Lung (tissue), 12 donors: Measurements from ENCODE around the gene EML1. TPM values are rescaled to one million over a fixed set of nuclear protein-coding genes. Genes with fewer than 3 reads are reported as not detected.

Experiments used
- ATAC-seq: fragments of 200-7000 bp; cut with Tn5 transposase; one replicate; pipeline ENCODE4 v1.9.1; 2020; ENCODE audit warnings: moderate number of reproducible peaks; ENCODE audit not compliant: insufficient read depth, low FRiP score
- DNase-seq, 3 donors: peaks; one replicate each; pipeline ENCODE4 v3.0.0-alpha.2; 2013 to 2017
- H3K27ac ChIP-seq, 2 donors: one replicate each; pipeline ENCODE4 v1.5.1; 2013; ENCODE audit warnings: mild to moderate bottlenecking in 2 of 2, moderate library complexity in 2 of 2, control low read depth in 1 of 2, inconsistent platforms in 1 of 2, low read depth in 1 of 2, low read length in 1 of 2
- H3K27me3 ChIP-seq, 3 donors: one replicate each; pipeline ENCODE4 v1.5.1; 2013; ENCODE audit warnings: low read length in 2 of 3; ENCODE audit not compliant: control insufficient read depth in 3 of 3, insufficient read depth in 3 of 3
- H3K36me3 ChIP-seq, 4 donors: one replicate each; pipeline ENCODE4 v1.5.1; 2013; ENCODE audit warnings: low read length in 4 of 4, mild to moderate bottlenecking in 1 of 4, moderate library complexity in 1 of 4; ENCODE audit not compliant: control insufficient read depth in 4 of 4, insufficient read depth in 4 of 4
- H3K4me1 ChIP-seq, 5 donors: one replicate each; pipeline ENCODE4 v1.5.1; 2013; ENCODE audit warnings: low read length in 5 of 5, mild to moderate bottlenecking in 2 of 5, moderate library complexity in 1 of 5; ENCODE audit not compliant: control insufficient read depth in 5 of 5, insufficient read depth in 5 of 5
- H3K4me3 ChIP-seq: one replicate; pipeline ENCODE4 v1.5.1; 2013; ENCODE audit warnings: mild to moderate bottlenecking, control low read depth, moderate library complexity
- H3K9ac ChIP-seq, 2 donors: one replicate each; pipeline ENCODE4 v1.5.1; 2013; ENCODE audit warnings: low read length in 2 of 2, control low read depth in 1 of 2; ENCODE audit not compliant: insufficient read depth in 1 of 2
- H3K9me3 ChIP-seq, 4 donors: one replicate each; pipeline ENCODE4 v1.5.1; 2013; ENCODE audit warnings: low read length in 3 of 4, mild to moderate bottlenecking in 1 of 4, moderate library complexity in 1 of 4; ENCODE audit not compliant: control insufficient read depth in 4 of 4, insufficient read depth in 3 of 4
- CTCF ChIP-seq: IDR thresholded peaks from 2 replicates; pipeline ENCODE4 v1.5.1; 2012; ENCODE audit warnings: mild to moderate bottlenecking; ENCODE audit errors: control extremely low read depth, extremely low read depth
- WGBS, 2 donors: extraction: QIAGEN DNeasy Blood & Tissue Kit; methylation state at CpG; one replicate each; pipeline ENCODE4 v1.1.7; 2013; 5-methylcytosine and 5-hydroxymethylcytosine counted together
- polyA plus RNA-seq, 2 donors: library from polyadenylated mRNA; stranded (reverse); fragments of 200-250 nt; gene quantifications; one replicate each; pipeline ENCODE4 v1.2.1, GENCODE V29; 2013
- total RNA-seq, 2 donors: library from RNA; depleted of rRNA in 1 of 2; stranded (reverse); fragments of >200 nt in 1 of 2; gene quantifications; one replicate each; pipeline ENCODE4 v1.2.1, GENCODE V29; 2014 to 2021
- donor health status: control.
- donor health status: control.
- donor health status: Bipolar disorder and iron deficiency.
- donor health status: healthy.
- donor health status: DM: yes; HTN: yes; CAD: no.

EML1 gene
- total and polyA plus RNA-seq, 4 donors, result 6.7 to 88.0 (median 22.8) TPM

DNA sequence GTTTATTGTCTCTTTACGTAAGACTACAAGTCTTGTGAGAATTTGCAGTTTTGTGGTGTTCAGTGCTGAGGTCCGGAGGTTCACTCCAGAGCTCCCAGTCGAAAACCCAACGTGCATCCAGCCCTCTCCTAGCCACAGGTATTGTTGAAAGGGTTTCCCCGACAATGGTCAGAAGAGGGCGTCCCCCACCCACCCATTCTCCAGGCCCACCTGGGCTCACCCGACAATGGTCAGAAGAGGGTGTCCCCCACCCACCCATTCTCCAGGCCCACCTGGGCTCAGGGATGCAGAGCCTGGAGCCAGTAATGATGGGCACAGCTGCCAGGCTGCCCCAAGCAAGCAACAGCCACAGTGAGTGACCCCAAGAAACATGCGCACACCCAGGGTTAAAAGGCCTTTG, 145.2 kb downstream of the EML1 start:
- no peaks in the 10 kb centered on the region for H3K27me3 ChIP-seq
- H3K4me1 ChIP-seq, result no peaks in the 10 kb centered on the region
- no peak overlapping the region for H3K27ac ChIP-seq
- DNase-seq (no peak), ATAC-seq (no peak)
- H3K36me3 ChIP-seq, result peaks cover 0 to 37% (median 7%) of the 10 kb centered on the region in 4 donors
- no peak overlapping the region for H3K9ac ChIP-seq
- no peak overlapping the region for H3K4me3 ChIP-seq
- no peaks in the 10 kb centered on the region for H3K9me3 ChIP-seq
- WGBS, 2 donors, result 89 to 96% methylated on average over 8 of the region's 8 CpGs
- TF ChIP-seq CTCF, result no peak

- H3K4me1 ChIP-seq, result no peaks in the 10 kb centered on the region
- no peak overlapping the region for H3K9ac ChIP-seq
- H3K27me3 ChIP-seq, result no peaks in the 10 kb centered on the region
- no peak overlapping the region for H3K4me3 ChIP-seq
- H3K27ac ChIP-seq, result no peak overlapping the region
- H3K9me3 ChIP-seq, result no peaks in the 10 kb centered on the region
- peaks cover 0 to 37% (median 7%) of the 10 kb centered on the region in 4 donors for H3K36me3 ChIP-seq
- 96% methylated on average over 15 of the region's 15 CpGs for WGBS, 2 donors
- ATAC-seq, result no peak
- TF ChIP-seq CTCF, result no peak
- no peak for DNase-seq
Measured at GRCh38 chr14:99938896-99939295, 145.7 kb downstream of the EML1 start.

GRCh38 chr14:99939421-99939820, 146.2 kb downstream of the EML1 start:
- Histone ChIP-seq H3K9me3 (no peaks in the 10 kb centered on the region), H3K27me3 (no peaks in the 10 kb centered on the region), H3K27ac (no peak overlapping the region), H3K4me1 (no peaks in the 10 kb centered on the region), H3K36me3 (peaks cover 0 to 37% (median 7%) of the 10 kb centered on the region in 4 donors), H3K4me3 (no peak overlapping the region), H3K9ac (no peak overlapping the region)
- no peak for ATAC-seq
- no peak for TF ChIP-seq CTCF
- WGBS, 2 donors, result 94 to 96% methylated on average over 17 of the region's 17 CpGs
- DNase-seq, result no peak

GRCh38 chr14:99940064-99940463, 146.9 kb downstream of the EML1 start:
- no peak for DNase-seq
- TF ChIP-seq CTCF, result no peak
- H3K27ac ChIP-seq, result no peak overlapping the region
- H3K4me1 ChIP-seq, result no peaks in the 10 kb centered on the region
- no peak overlapping the region for H3K9ac ChIP-seq
- no peaks in the 10 kb centered on the region for H3K9me3 ChIP-seq
- H3K4me3 ChIP-seq, result no peak overlapping the region
- 94 to 96% methylated on average over 15 of the region's 15 CpGs for WGBS, 2 donors
- no peak for ATAC-seq
- peaks cover 0 to 37% (median 7%) of the 10 kb centered on the region in 4 donors for H3K36me3 ChIP-seq
- no peaks in the 10 kb centered on the region for H3K27me3 ChIP-seq
